ENCODE data around the gene ASTN1. TPM values are rescaled to one million over a fixed set of nuclear protein-coding genes. Genes with fewer than 3 reads are reported as not detected.

The ASTN1 gene
- total RNA-seq, 1 experiment from 2014 or later, result 0.42 TPM

DNA sequence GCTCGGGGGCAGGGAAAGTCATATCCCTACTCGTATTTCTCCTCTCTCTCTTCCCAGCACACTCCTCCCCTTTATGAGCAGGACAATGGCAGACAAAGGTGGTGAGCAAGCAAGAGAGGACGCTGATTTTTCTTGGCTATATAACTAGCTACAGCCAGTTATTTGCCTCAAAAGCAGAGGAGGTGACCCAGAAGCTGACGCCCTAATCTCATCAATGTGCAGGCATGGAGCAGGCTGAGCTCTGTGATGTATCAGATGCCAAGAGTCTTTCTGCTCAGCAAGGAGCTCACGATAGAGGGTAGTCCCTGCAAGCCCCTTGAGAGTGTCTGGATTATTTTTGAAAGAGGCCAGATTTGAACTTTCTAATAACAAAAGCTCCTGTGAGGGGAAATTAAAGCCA, 75.5 kb downstream of the ASTN1 start:
- H3K4me1 ChIP-seq (ENCODE audit: control insufficient read depth in 1 of 2, insufficient read depth in 2 of 2, low read length in 2 of 2), result no peaks in the 10 kb centered on the region
- ChIA-PET CTCF (no interaction called here), POLR2A (no interaction called here), RAD21 (ENCODE audit: low non-redundant PET in 1 of 2, low total read pairs in 2 of 2, uncharacterized antibody in 2 of 2, unreplicated experiment in 2 of 2) (no interaction called here)
- DNase-seq (ENCODE audit: low read depth, low spot score) (no peak), ATAC-seq (no peak)
- no peak overlapping the region for H2AFZ ChIP-seq (ENCODE audit: low read depth, low read length, poor library complexity, severe bottlenecking)
- H3K9ac ChIP-seq (ENCODE audit: low read length), result no peak overlapping the region
- no peaks in the 10 kb centered on the region for H3K79me2 ChIP-seq (ENCODE audit: insufficient read depth, low read length)
- H3K36me3 ChIP-seq (ENCODE audit: control insufficient read depth in 1 of 2, insufficient read depth in 2 of 2, low read length in 2 of 2), result no peaks in the 10 kb centered on the region
- H3K9me2 ChIP-seq (ENCODE audit: insufficient read depth), result no peaks in the 10 kb centered on the region
- H3K9me3 ChIP-seq (ENCODE audit: control insufficient read depth in 1 of 2, insufficient read depth in 1 of 2, low read depth in 1 of 2, low read length in 2 of 2), result no peaks in the 10 kb centered on the region
- H3K4me2 ChIP-seq (ENCODE audit: low read length), result no peak overlapping the region
- no TSS peak for BruUV-seq (replicated peaks)
- no peak overlapping the region for H3K4me3 ChIP-seq (replicated peaks in 1 of 2; ENCODE audit: low read depth in 1 of 2, low read length in 2 of 2)
- intact Hi-C loops (cut with micrococcal nuclease), result no loop called here
- H3K27me3 ChIP-seq (ENCODE audit: insufficient read depth, low read length), result 0 out of 2 replicates have a peak, but pooled peaks cover 4% of the 10 kb centered on the region
- no peaks in the 10 kb centered on the region for H4K20me1 ChIP-seq (ENCODE audit: insufficient read depth)
- TF ChIP-seq SIN3A (IDR thresholded peaks at IDR 0.05; ENCODE audit: low read depth) (no peak), ELF1 (IDR thresholded peaks at IDR 0.05; ENCODE audit: borderline replicate concordance, low read depth) (no peak), TCF7L2 (IDR thresholded peaks at IDR 0.05; ENCODE audit: borderline replicate concordance, extremely low read depth, insufficient read depth, insufficient read length) (no peak)
- TF ChIP-seq, protein P1, sequence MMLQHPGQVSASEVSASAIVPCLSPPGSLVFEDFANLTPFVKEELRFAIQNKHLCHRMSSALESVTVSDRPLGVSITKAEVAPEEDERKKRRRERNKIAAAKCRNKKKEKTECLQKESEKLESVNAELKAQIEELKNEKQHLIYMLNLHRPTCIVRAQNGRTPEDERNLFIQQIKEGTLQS (IDR thresholded peaks at IDR 0.05), result no peak
- TF ChIP-seq, protein P2, sequence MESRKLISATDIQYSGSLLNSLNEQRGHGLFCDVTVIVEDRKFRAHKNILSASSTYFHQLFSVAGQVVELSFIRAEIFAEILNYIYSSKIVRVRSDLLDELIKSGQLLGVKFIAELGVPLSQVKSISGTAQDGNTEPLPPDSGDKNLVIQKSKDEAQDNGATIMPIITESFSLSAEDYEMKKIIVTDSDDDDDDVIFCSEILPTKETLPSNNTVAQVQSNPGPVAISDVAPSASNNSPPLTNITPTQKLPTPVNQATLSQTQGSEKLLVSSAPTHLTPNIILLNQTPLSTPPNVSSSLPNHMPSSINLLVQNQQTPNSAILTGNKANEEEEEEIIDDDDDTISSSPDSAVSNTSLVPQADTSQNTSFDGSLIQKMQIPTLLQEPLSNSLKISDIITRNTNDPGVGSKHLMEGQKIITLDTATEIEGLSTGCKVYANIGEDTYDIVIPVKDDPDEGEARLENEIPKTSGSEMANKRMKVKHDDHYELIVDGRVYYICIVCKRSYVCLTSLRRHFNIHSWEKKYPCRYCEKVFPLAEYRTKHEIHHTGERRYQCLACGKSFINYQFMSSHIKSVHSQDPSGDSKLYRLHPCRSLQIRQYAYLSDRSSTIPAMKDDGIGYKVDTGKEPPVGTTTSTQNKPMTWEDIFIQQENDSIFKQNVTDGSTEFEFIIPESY (IDR thresholded peaks at IDR 0.05; ENCODE audit: extremely low read depth, insufficient replicate concordance, low read length), result no peak
- H3K27ac ChIP-seq (ENCODE audit: low read depth, low read length), result no peak overlapping the region

GRCh38 chr1:177082855-177083693, 81.4 kb downstream of the ASTN1 start:
- Histone ChIP-seq H3K4me1 (ENCODE audit: control insufficient read depth in 1 of 2, insufficient read depth in 2 of 2, low read length in 2 of 2) (no peaks in the 10 kb centered on the region), H3K27ac (ENCODE audit: low read depth, low read length) (no peak overlapping the region), H3K9ac (ENCODE audit: low read length) (no peak overlapping the region), H4K20me1 (ENCODE audit: insufficient read depth) (no peaks in the 10 kb centered on the region), H3K4me3 (replicated peaks in 1 of 2; ENCODE audit: low read depth in 1 of 2, low read length in 2 of 2) (no peak overlapping the region), H3K9me2 (ENCODE audit: insufficient read depth) (no peaks in the 10 kb centered on the region), H3K4me2 (ENCODE audit: low read length) (no peak overlapping the region), H3K9me3 (ENCODE audit: control insufficient read depth in 1 of 2, insufficient read depth in 1 of 2, low read depth in 1 of 2, low read length in 2 of 2) (no peaks in the 10 kb centered on the region), H3K27me3 (ENCODE audit: insufficient read depth, low read length) (peaks cover 9% of the 10 kb centered on the region; the same call in 1 of the 2 replicates), H2AFZ (ENCODE audit: low read depth, low read length, poor library complexity, severe bottlenecking) (no peak overlapping the region), H3K36me3 (ENCODE audit: control insufficient read depth in 1 of 2, insufficient read depth in 2 of 2, low read length in 2 of 2) (no peaks in the 10 kb centered on the region), H3K79me2 (ENCODE audit: insufficient read depth, low read length) (no peaks in the 10 kb centered on the region)
- POLR2A ChIA-PET, result no interaction called here
- RAD21 ChIA-PET (ENCODE audit: low non-redundant PET in 1 of 2, low total read pairs in 2 of 2, uncharacterized antibody in 2 of 2, unreplicated experiment in 2 of 2), result no interaction called here
- DNase-seq (ENCODE audit: low read depth, low spot score), result no peak
- no peak for ATAC-seq
- no TSS peak for BruUV-seq (replicated peaks)
- intact Hi-C loops (cut with micrococcal nuclease), result no loop called here
- CTCF ChIA-PET, result no interaction called here
- TF ChIP-seq, protein P3, sequence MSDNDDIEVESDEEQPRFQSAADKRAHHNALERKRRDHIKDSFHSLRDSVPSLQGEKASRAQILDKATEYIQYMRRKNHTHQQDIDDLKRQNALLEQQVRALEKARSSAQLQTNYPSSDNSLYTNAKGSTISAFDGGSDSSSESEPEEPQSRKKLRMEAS (IDR thresholded peaks at IDR 0.05), result no peak
- TF ChIP-seq SRF (IDR thresholded peaks at IDR 0.05; ENCODE audit: low read depth) (no peak), REST (IDR thresholded peaks at IDR 0.05; ENCODE audit: low read depth) (no peak), TCF7L2 (IDR thresholded peaks at IDR 0.05; ENCODE audit: borderline replicate concordance, extremely low read depth, insufficient read depth, insufficient read length) (no peak)

Measured in HCT116 (cell line).